ENCODE measurements around the gene MCM7. TPM values are rescaled to one million over a fixed set of nuclear protein-coding genes. Genes with fewer than 3 reads are reported as not detected.

The MCM7 gene
- total RNA-seq, 2 donors from 2014 or later = 17.7 to 31.7 TPM

DNA sequence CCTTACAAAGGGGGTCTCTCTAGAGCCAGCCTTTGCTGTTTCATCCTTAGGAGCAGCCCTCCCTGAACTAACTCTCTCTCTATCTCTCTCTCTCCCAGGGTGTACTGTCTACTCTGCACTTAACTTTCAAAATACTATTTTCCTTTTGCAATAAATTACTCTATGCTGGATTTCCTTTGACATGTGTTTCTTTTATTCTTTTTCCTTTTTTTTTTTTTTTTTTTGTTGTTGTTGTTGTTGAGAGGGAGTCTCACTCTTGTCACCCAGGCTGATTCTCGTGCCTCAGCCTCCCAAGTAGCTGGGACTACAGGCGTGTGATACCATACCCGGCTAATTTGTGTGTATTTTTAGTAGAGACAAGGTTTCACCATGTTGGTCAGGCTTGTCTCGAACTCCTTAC is 18.2 kb downstream of the MCM7 start:
- intact Hi-C loops (cut with DNase I) = loop anchor here in 1 of 2 donors (5.0 kb wide), 2 partner anchors 66 to 91 kb away; partner anchors contain the start of gene ZKSCAN1
- DNase-seq = no peak
- ATAC-seq = no peak

DNA sequence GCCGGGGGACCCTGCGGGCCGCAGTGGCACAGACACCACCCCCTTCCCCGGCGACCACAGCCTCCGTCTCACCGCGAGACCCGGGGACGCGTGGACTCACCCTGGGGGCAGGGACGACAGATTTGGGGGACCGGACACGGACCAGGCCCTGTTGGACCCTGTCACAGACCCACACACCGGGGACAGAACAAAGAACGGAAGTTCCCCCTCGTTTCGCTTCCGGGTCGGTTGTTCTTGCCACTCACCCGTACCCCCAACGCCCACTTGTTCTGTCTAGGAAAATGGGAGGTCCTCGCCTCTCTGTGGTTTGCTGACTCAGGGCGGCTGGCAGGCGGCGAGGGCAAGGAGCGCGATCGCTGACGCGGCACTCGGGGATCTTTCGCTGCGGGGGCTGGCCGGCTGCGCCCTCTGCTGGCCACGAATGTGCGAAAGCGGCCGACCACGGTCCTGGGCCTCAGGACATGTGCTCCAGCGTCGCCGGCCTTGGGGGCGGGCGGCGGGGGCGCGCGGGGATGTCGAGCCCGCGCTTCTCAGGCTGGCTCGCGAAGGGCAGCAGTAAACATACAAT is 19.6 kb downstream of the MCM7 start, which contains the start of gene ZNF3:
ZNF3 (minus strand) TSS at position 189 of the 568 bp plus-strand sequence. CDS start 4,366 bp downstream, outside the sequence.
- DNase-seq (peak; percentile 98), ATAC-seq (peak; percentile 96 to 98)
- intact Hi-C loops (cut with DNase I) = loop anchor here in 1 of 2 donors (5.0 kb wide), 2 partner anchors 64 to 89 kb away; partner anchors contain the start of gene ZKSCAN1

DNA sequence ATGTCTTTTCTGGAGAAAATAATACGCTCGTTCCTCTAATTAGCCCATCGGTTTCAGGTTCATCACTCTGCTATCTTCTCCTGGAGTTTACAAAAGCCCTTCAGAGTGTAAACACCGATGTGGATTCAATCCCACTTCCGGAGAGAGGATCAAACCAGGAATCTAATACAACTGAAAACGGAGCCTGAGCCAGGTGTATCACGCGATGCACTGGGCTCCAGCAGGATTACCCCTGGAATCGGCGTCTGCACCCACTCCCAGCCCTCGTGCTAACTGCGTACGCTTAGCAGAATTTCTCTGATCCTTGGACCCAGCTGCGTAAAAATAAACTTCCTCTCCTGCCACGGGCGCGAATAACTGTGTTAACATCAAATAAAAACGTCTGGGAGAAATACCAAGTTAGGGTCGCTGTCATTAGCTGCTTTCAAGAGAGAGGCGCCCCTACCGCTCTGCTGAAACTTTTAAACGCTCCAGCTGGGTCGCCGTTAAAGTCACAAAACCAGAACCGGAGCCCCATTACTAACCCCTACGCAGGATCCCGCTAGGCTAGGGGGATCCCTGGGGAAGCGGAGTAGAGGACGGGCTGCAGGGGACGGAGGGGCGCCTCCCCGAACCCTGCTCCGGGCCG is 20.2 kb downstream of the MCM7 start:
- DNase-seq (no peak), ATAC-seq (no peak)
- intact Hi-C loops (cut with DNase I) = loop anchor here in 1 of 2 donors (5.0 kb wide), 2 partner anchors 64 to 89 kb away; partner anchors contain the start of gene ZKSCAN1

DNA sequence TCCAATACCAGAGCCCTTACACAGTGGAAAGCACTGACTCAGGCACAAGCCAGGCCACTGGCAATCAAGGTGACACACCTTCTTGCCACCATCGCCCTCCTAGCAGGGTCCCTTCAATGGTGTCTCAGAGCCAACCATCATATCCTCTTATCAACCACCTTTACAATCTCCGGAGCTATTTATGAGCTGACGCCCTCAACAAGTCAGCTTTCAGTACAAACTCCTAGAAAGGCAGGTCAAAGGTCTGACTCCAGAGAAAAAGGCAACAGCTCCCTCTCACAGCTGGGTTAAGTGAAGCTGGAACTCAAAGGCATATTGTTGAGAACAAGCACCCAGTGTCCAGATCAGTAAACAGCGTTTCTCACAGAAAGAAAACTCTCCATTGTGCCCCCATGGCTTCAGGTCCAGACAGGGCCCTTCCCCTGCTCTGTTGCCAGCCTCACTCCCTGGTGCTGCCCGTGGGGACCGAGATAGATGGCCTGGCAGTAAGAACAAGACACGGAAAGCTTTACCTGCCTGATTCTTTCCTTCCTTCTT is 22.1 kb downstream of the MCM7 start:
- ATAC-seq (no peak), DNase-seq (no peak)
- intact Hi-C loops (cut with DNase I) = no loop called here

DNA sequence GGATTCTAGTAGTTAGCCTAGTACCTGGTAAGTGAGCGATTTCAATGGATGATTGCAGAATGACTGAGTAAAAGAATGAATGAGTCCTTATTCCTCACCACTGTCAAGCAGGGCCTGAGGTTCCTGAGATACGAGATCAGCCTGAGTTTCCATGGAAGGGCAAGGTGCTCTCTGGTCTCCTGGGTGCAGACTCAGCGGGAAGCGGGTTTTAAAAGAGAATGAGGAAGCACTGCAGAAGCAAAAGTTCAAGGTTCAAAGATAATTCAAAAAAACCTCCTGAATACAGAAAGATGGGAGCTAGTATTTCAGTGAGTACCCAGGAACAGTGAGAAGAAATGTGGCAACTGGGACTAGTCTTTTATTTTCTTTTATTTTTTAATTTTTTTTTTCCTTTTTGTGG is 24.0 kb downstream of the MCM7 start:
- ATAC-seq = no peak

DNA sequence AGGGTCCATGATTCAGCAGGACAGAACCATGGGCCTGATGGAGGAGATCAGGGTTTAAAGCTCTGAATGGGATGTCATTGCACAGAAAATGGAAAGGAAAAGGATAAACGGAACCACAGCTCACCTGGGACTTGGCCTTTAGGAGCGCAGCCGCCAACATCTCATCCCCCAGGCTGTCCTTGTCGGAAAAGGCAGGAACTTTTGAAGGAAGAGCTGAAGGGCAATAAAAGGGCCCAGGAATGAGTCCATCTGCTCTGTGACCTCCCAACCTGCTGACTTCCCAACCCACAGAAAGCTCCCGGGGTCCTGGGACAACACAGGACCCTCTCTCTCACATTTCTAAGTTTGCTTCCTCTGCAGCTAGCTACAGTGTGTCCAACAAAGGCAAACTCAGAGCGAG is 25.8 kb downstream of the MCM7 start:
- intact Hi-C loops (cut with DNase I) = no loop called here
- DNase-seq (no peak), ATAC-seq (no peak)

More for the DNA sequence above, 24.0 kb downstream of the MCM7 start:
- no peak for DNase-seq
- intact Hi-C loops (cut with DNase I) = no loop called here

DNA sequence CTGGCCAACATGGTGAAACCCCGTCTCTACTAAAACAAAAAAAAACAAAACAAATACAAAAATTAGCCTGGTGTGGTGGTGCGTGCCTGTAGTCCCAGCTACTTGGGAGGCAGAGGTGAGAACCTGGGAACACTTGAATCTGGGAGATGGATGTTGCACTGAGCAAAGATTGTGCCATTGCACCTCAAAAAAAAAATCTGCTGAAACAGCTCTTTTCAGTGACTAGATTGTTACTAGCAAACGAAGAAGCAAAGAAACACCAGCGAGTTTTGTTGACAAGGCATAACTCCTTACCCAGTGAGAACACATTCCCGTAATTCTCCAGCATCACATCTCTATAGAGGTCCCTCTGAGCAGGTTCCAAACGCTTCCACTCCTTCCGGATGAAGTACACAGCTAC is 26.4 kb downstream of the MCM7 start:
- DNase-seq = no peak
- intact Hi-C loops (cut with DNase I) = no loop called here
- no peak for ATAC-seq

DNA sequence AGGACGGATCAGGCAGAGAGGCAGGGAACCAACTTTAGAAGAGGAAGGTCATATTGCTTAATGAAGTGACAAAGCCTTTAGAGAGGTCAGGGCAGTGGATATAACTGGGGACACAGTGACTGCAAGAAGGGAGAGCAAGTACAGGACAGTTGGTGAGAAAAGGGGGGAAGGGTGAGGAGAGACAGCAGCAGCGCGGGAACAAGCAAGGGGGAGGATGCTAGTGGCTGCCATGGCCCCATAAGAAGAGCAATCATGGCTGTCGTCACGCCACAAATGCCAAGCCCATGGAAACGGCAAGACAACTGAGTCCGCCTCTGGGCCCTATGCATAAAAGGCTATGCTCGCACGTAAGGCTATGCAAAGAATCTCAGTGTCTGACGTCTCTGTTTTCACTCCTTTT is 28.7 kb downstream of the MCM7 start:
- intact Hi-C loops (cut with DNase I) = no loop called here
- ATAC-seq (no peak), DNase-seq (no peak)

DNA sequence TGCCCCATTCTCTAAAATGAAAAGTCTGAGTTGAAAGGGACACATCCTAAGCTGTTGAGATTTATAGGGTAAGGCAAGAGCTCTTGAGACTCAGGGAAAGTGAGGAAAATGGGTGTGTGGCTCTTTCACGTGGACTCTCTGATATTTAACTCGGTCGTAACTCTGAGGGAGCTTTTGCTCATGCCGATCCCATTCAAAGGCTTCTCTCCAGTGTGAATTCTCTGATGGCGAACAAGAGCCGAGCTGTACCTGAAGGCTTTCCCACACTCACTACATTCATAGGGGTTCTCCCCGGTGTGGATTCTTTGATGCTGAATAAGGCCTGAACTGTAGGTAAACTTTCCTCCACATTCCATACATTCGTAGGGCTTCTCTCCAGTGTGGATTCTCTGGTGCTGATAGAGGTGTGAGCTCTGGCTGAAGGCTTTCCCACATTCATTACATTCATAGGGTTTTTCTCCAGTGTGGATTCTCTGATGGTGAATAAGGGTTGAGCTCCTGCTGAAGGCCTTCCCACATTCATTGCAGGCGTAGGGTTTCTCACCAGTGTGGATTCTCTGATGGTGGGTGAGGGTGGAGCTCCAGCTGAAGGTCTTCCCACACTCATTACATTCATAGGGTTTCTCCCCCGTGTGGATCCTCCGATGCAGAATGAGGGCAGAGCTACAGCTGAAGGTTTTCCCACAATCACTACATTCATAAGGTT is 30.0 kb downstream of the MCM7 start:
- ATAC-seq = no peak
- no peak for DNase-seq
- intact Hi-C loops (cut with DNase I) = no loop called here

DNA sequence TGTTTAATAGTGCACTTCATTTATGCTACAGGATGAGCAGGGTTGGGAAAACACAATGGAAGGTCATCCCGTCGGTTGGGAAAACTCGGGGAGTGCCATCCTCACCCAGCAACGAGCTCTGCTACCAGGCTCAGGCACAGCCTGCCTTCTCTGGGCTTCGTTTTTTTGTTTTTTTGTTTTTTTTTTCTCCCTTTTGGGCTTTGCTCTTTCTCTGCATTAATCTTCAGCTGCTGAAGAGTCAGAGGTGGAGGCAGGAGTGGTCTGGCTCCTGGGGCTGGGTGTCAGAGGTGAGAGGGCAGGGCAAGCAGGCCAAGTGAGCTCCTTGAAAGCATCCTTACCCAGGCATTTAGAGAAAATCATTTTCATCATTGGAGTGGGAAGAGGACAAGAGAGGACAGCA is 31.2 kb downstream of the MCM7 start:
- intact Hi-C loops (cut with DNase I) = no loop called here
- ATAC-seq (no peak), DNase-seq (no peak)

DNA sequence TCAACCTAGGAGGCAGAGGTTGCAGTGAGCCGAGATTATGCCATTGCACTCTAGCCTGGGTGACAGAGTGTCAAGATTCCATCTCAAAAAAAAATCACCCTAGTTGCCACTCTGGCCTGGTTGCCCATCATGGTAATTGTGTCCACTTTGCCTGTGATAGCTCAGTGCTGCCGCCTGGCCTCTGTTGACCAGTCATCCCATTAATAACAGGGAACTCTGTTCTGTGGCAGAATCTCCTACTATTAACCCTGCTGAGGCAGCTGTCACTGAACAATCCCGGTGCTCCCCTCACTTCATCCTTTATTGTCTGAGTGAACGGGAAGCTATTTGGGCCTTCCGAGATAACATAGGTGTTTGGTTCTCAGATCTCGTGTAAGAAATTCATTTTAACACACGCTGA is 34.2 kb downstream of the MCM7 start:
- DNase-seq (no peak), ATAC-seq (no peak)
- intact Hi-C loops (cut with DNase I) = no loop called here

DNA sequence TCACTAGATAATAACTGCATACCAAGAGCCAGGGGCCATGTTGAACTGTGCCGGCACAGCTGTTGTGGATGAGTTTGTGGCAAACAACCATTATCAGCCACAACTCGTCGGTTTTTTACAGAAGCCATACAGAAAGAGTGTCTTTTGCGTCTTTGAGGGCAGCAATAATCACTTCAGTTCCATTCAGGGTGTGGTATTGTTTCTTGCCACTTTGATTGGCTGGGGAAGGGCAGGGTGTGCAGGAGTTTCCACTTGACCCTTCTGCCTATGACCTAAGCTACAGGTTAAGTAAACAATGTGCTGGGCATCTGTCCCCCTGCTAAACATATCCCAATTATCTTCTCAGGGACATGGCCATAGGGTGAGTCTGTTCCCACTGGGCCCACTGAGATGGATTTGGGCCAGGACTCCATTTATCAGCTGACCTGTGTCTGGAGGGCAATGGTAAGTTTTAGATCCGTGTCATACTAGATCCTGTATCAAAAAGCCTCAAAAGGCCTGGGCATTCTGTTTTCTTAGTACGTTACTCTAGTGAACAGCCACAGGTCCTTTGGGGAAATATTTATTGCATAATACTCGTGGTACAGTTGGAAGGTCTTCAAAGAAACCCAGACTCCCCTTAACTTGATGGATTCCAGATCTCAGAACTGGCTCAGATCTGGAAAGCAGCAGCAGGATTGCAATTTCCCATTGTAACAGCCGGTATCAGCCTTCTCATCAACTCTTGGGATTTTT is 35.6 kb downstream of the MCM7 start:
- intact Hi-C loops (cut with DNase I) = no loop called here
- ATAC-seq (peak; percentile 67 to 72), DNase-seq (no peak)

DNA sequence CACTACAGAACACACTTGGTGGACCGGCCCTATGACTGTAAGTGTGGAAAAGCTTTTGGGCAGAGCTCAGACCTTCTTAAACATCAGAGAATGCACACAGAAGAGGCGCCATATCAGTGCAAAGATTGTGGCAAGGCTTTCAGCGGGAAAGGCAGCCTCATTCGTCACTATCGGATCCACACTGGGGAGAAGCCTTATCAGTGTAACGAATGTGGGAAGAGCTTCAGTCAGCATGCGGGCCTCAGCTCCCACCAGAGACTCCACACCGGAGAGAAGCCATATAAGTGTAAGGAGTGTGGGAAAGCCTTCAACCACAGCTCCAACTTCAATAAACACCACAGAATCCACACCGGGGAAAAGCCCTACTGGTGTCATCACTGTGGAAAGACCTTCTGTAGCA is 37.0 kb downstream of the MCM7 start:
- no peak for ATAC-seq
- intact Hi-C loops (cut with DNase I) = no loop called here
- no peak for DNase-seq

DNA sequence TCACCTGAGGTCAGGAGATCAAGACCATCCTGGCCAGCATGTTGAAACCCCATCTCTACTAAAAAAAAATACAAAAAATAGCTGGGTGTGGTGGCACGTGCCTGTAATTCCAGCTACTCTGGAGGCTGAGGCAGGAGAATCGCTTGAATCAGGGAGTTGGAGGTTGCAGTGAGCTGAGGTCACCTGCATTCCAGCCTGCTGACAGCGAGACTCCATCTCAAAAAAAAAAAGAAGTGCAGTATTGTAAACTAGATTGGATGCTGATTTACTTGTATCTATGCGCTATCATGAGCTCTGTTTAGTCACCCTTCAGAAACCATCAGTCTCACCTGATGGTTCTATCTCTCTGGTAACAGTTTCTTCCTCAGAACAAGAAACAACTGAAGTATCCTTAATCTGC is 37.8 kb downstream of the MCM7 start:
- intact Hi-C loops (cut with DNase I) = no loop called here
- no peak for ATAC-seq

DNA sequence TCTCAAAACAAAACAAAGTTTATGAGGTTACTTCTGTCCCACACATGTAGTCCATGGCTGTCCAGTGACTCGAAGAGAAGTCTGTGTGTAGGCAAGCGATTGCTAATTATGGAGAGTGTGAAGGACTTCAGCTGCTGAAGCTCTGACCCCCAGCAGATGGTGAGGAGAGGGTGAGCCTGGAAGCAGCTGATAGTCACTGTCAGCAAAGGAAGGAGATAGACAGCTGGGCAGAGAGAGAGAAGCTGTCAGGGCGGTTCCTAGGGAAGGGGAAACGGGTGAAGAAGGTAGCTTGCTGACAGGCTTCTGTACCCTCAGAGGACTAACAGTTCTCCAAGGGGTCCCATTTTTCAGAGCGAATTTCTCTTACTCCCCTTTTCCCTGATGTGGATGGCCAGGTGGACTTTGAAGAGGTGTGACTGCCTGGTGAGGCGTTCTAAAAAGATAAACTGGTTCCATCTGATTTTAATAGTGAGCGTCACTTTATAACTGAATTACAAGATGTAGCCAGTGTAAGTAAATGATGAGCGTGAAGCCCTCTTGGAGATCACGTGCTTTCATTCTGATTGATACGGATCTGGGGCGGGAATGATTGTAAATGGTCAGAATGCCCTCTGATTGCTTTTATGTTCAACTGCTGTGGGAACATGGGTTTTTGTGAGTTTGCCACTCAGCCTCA is 39.5 kb downstream of the MCM7 start:
- DNase-seq (no peak), ATAC-seq (no peak)
- intact Hi-C loops (cut with DNase I) = no loop called here

More for the DNA sequence above, 37.8 kb downstream of the MCM7 start:
- DNase-seq = no peak

DNA sequence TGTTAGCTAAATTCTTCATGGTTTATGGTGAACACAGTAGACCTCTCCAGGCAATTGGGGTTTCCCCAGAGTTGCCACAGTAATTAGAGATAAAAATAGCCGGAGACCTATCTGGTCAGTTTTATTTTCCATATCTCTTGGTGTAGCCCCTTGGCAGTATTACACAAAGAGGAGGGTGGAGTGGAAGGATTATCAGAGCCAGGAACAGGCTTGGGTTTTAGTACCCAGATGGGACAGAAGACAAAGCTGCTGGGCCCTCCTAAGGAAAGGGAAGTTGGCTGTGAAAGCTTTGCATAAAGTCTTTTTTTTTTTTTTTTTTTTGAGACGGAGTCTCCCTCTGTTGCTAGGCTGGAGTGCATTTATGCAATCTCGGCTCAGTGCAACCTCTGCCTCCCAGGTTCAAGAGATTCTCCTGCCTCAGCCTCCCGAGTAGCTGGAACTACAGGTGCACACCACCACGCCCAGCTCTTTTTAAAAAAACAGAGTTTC is 41.9 kb downstream of the MCM7 start:
- intact Hi-C loops (cut with DNase I) = no loop called here
- ATAC-seq (no peak), DNase-seq (no peak)

DNA sequence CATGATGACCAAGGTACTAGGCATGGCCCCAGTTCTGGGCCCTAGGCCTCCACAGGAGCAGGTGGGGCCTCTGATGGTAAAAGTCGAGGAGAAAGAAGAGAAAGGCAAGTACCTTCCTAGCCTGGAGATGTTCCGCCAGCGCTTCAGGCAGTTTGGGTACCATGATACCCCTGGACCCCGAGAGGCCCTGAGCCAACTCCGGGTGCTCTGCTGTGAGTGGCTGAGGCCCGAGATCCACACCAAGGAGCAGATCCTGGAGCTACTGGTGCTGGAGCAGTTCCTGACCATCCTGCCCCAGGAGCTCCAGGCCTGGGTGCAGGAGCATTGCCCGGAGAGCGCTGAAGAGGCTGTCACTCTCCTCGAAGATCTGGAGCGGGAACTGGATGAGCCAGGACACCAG is 44.2 kb downstream of the MCM7 start:
- ATAC-seq (no peak), DNase-seq (no peak)
- intact Hi-C loops (cut with DNase I) = no loop called here

DNA sequence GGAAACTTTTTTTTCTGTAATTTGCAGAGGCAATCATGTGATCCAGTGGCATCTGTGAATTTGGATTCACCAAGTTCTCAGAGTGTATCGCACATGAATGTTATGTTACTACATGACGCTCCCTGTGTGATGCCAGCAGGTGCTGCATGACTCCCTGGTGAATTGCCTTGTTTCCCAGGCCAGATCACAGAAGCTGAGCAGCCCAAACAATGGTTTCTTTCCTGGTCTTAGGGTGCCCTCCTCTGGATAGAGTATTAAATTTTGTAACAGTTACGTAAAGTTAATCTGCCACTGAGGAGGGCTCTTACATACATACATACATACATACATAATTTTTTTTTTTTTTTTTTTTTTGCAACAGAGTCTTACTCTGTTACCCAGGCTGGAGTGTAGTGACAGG is 48.0 kb downstream of the MCM7 start:
- no peak for ATAC-seq
- DNase-seq = no peak
- intact Hi-C loops (cut with DNase I) = no loop called here

DNA sequence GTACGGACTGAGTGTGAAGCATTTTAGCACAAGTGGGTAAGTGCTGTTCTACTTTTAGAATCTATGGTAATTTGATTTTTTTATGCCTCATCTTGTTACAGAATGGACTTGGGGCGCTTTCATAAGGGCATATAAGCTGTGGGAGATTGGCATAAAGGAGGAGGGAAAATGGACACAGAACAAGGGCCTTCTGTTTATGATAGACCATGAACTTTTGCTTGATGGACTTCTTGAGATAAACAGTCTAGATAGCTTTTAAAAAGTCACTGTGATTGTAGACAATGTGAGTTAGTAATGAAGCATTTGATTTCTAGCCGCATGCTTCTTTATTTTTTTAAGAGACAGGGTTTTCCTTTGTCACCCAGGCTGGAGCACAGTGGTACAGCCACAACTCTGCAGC is 49.6 kb downstream of the MCM7 start:
- intact Hi-C loops (cut with DNase I) = no loop called here
- DNase-seq (no peak), ATAC-seq (no peak)
